Occipital lobe (tissue), 2 donors: ENCODE measurements around the gene COMT. TPM values are rescaled to one million over a fixed set of nuclear protein-coding genes. Genes with fewer than 3 reads are reported as not detected.
"Not testable (repeated sequence)": the region's sequence is repeated elsewhere in the genome, so short reads cannot be mapped to it uniquely, and the experiment has no call there.

Experiments
- DNase-seq: peaks from one replicate; lab custom pipeline; 2025; lab: John Stamatoyannopoulos, UW
- total RNA-seq: library from RNA; depleted of rRNA; stranded (reverse); fragments of >200 nt; gene quantifications from one replicate; pipeline ENCODE4 v1.2.3, GENCODE V29; 2014

The COMT gene
- total RNA-seq, 1 donor from 2014 or later, result 49.0 TPM

DNA sequence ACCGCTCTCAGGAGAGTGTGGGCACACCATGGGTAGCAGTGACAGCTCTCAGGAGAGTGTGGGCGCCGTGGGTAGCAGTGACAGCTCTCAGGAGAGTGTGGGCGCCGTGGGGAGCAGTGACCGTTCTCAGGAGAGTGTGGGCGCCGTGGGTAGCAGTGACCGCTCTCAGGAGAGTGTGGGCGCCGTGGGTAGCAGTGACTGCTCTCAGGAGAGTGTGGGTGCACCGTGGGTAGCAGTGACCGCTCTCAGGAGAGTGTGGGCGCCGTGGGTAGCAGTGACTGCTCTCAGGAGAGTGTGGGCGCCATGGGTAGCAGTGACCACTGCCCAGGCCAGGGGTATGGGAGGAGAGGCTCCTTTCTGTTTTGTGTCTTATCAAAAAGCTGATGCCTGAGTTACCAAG, 33.7 kb upstream of the COMT start:
- DNase-seq, result not testable (repeated sequence)

DNA sequence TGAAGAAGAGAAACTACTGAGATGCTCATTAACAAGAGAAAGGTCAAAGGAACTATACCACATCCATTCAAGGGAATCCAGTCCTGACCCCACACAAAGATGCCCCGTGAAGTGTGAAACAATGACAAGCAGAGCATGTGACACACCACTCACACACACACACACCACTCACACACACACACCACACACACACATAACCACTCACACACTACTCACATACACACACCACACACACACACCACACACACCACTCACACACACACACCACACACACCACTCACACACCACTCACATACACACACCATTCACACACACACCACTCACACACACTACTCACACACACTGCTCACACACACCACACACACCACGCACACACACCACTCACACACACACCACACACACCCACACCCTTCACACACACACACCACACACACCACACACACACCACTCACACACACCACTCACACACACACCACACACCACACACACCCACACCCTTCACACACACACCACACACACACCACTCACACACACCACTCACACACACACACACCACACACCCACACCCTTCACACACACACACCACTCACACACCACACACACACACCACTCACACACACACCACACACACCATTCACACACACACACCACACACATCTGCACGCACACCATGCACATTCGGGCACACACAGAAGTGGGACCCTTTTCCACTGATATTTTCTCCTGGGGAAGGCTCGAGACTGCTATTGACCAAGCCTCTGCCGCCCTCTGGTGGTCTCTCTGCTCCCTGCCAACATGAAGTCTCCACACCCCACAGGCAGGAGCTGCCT, 32.0 kb upstream of the COMT start:
- DNase-seq, result peak; percentile 54

DNA sequence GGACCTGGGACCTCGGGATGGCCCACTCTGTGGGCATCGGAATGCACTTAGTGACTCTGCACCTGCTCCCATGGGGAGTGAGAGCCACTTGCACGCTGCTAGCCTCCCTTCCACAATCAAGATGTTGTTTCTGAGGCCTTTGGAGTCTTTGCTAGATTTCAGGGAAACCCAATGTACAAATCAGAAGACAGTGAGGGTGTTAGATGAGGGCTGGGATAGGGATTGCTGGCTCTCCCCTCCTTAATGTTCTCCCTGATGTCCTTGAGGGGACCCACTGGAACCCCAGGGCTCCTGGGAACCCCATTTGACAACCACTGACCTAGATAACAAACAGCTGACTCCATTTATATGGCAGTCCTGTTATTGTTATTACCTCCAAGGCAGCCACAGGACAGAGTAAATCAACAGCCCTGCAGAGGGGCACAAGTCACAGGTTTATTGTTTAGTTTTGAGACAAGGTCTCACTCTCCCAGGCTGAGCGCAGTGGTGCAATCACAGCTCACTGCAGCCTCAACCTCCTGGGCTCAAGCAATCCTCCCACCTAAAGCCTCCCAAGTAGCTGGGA, 31.3 kb upstream of the COMT start:
- DNase-seq, result no peak

DNA sequence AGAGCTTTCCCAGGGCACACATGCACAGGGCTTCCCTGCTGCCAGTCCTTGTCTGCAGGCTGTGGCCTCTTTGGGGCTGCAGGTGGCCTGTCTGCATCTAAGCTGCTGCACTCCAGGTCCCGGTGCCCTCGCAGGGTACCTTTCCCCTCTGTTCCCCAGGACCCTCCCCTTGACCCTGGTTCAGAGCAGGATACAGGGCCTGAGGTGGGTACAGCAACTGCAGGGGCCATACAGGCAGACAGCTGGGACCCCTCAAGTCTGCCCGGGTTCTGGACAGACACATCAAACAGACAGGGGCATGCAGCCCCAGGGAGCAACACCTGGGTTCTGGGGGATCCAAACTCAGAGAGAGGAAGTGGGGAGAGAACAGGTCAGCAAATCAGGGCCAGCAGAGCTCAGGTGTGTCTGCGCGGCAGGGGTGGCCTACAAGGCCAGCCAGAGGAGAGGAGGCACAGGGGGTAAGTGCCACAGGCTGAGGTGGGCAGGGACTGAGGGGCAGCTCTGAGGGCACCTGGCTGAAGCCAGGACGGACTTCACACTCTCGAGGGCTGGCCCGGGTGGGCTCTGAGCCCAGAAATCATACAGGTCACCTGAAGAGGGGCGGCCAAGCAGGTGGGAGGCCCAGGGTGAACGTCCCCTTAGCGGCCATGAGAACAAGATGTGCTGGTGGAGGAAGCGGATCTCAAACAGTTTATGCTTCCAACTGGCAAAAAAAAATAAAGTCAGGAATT, 29.9 kb upstream of the COMT start:
- DNase-seq, result no peak

DNA sequence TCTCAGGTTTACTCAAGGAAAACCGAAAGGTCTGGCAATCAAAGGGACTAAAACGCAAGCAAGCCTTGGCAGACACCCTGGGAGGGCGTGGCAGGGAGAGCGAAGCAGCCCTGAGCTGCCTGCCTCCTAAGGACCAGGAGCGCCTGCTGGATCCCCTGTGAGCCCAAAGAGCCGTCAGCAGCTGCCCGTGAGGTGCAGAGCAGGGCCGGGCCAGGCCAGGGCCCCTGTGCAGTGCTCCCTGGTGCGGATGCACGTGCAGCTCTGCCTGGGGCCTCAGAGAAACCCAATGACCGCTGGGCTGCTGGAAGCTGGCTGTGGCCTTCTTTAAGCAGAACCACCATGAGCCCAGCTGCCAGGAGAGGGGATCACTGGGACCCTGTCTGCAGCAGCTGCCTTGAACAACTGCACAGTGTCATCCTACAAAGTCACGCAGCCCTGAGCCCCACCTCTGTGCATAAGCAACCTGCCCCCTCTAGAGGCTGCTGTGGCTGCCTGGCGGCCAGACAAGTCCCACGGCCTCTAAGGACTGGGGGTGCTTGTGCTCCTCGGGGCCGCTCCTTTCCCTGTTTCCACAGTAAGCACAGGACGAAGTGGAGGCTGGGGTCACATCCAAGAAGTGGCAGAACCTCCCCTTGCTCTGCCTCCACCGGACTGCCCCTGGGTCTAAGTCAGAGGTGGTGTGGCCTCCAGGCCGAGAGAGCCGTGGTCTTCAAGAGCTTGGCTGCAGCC, 29.1 kb upstream of the COMT start:
- no peak for DNase-seq

DNA sequence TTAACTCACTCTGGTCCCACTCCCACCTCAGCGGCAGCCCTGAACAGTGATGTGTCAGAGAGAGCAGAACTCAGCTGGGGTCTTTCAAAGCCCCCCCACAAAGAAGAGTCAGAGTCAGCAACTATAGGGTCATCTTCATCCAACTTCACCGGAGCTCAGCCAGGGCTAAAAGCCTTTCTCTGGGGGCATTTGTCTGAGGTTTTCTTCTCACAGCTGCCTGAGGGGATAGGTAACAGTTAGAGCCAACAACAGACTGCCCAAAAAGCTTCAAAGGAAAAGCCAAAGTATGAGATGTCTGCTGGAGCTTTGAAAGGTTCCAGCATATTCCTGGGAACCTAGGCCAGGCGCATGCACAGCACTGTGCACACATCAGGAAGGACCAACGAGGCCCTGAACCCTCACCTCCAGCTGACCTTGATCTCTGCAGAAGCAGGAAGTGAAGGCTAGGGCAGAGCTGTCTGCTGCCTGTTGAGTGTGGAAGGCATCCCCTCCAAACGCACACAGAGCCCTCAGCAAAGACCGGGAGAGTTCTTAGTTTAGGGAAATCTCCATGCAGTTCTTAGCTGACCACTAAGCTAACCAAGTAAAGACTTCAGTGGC, 28.1 kb upstream of the COMT start:
- no peak for DNase-seq

DNA sequence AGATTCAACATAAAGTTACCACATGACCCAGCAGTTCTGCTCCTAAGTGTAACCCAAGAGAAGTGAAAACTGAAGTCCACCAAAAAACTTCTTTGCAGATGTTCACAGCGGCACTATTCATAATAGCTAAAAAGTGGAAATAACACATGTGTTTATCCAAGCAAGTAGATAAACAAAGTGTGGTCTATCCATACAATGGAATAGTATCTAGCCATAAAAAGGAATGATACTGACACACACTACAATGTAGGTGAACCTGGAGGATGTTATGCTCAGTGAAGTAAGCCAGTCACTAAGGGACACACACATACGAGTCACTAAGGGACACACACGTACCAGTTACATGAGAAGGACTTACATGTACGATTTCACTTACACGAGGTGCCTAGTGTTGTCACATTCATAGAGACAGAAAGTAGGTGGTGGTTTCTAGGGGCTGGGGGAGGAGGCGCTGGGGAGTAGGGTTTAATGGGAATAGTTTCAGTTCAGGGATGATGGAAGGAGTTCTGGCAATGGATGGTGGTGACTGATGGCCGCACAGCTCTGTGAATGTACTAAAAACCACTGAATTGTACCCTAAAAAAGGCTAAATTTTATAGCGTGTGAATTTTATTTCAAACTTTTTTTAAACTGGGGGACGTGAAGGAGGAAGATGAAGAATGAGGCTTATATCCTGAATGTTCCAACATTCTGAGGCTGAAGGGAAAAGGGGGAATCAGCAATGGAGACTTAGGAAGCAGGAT, 27.2 kb upstream of the COMT start:
- DNase-seq, result no peak

DNA sequence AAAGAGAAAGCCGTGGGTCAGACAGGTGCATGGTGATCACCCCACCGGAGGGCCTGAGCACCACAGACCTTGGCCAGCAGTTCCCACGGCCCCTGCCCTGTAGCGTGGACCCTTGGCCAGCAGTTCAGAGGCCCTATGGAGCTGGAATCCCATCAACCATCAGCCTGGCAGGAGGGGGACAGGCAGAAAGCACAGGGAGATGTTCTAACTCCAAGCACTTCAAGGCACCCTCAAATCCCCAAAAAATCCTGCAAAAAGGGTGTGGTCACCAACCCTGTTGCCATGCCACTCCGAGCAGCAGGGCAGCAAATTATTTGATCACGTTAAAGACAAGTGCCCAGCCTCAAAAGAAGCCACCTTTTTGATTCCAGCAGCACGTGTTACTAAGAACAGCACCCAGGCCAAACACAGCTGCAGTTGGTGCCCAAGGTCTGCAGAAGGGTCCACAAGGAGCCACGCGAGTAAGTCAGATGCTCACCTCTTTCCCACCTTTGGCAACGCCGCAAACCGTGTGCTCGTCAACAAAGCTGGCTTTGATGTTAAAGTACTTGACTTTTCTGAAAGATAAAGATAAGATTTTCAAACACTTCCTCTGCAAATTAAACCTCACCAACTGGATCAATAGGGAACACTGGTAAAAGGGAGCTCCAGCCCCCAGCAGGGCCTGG, 26.2 kb upstream of the COMT start:
- no peak for DNase-seq

DNA sequence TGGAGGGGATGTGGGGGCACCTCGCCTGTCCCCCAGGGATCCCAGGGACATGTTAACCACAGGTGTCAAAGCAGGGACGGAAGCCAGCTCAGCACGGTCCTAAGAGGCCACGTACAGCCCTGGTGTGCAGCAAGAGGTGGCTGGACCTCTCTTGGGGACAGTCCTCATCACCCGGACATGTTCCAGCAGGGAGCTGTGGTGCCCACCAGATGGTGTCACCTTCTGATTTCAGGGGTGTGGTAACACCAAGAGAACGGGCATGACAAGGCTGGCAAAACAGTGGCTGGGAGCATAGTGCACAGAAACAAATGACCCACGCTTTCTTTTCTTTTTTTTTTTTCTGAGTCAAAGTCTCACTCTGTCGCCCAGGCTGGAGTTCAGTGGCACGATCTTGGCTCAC, 25.6 kb upstream of the COMT start:
- no peak for DNase-seq

DNA sequence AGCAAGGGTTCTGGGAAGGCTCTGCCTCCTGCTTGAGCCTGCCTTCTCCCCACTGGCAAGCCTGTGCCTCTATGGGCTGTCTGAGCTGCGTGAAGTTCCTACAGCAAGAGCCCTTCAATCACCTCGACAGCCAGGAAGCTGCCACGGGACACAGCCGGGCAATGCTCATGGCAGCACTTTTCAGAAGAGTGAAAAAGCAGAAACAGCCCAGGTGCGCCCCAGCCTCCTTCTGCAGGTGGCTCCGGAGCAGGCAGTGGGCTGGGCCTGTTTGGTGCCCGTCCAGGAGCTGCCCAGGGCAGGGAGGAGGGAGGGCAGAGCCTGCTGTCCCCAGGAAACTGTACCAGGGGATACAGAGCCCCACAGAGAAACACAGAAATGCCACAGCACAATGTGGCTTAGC, 24.6 kb upstream of the COMT start:
- DNase-seq, result no peak

DNA sequence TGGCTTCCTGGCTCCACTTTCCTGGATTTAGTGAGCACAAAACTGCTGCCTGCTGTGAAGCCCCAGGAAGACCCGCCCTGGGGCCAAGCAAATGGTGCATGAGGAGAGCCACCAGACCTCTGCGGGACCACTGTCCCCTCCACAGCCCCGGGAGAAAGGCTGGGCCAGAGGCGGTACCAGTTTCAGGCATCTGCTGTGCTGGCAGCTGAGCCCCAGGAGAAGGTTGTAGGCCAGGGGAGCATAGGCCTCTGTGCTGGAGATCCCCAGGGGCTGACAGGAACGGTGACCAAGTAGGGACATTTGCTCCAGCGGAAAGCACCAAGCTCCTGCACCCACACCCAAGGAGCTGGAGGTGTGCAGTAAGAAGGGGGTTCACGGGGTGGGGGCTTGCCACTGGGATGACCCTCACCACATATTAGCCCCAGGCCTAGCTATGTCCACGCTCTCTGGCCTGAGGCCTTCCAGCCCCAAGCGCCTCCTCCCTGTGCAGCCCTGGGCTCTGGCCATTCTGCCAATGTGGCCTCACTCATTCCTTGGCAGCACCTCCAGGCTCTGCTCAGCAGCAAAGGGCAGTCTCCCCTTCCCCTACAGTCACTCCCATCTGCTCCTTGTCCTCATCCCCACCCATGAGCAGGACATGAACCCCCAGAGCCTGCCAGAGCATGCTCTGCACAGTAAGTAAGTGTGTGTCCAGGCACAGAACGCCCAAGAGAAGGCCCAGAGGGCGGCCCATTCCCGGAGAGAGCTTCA, 24.0 kb upstream of the COMT start:
- DNase-seq, result no peak

DNA sequence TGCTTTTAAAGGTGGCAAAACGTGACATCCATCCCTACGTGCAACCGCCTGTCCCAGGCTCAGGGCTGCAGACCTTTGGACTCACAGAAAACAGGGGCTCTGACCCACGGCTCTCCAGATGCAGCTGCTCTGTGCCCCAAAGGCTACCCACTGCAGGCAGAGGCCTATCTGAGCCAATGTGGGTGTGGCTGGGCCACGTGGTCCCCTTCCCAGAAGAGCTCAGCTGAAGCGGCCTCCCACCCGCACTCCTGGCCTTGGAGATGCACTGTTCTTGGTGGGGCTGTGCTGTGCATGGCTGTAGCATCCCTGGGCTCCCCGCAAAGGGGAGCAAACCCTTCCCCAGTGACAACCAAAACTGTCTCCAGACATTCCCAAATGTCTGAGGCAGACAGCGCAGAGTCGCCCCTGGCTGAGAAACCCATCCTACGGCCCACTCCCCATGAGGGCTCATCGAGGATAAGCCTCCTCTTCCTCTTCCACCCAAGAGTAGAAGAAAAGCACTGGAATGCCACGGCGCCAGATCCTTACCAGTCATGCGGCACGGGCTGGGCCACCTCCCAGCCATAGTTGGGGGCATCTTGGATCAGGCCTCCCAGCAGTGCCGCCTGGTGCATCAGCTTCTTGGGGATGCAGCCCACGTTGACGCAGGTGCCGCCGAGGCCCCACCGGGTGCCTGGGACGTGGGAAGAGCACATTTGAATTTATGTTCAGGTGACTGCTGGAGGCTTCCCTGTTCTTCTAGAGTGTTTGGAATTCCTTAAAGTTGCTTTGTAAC, 23.1 kb upstream of the COMT start:
- DNase-seq, result no peak

DNA sequence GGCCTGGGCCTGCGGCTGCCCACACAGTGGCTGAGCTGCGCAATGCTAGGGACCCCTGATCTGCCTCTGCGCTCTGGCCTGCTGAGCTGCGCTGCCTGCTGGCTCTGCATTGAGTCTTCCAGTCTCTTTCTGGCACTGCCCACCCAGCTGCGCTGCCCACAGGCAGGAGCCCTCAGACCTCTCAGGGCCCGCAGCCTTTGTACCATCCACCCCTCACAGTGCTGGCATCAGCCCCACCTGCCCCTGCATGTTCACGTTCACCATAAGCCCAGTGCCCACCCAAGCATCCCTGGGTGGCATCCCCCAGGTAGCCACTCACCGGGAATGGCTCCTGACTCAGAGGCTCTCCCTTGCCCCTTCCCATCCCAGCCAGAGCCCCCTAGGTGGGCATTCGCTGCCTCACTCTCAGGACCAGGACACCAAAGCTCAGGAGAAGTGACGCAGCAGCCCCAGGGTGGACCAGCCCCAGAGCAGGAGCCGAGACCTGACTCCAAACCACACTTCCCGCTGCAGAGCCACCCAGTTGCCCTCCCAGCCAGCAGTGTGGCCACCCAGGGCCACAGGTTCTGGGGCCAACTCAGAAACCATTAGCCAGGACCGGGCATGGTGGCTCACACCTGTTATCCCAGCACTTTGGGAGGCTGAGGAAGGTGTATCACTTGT, 21.7 kb upstream of the COMT start:
- no peak for DNase-seq

DNA sequence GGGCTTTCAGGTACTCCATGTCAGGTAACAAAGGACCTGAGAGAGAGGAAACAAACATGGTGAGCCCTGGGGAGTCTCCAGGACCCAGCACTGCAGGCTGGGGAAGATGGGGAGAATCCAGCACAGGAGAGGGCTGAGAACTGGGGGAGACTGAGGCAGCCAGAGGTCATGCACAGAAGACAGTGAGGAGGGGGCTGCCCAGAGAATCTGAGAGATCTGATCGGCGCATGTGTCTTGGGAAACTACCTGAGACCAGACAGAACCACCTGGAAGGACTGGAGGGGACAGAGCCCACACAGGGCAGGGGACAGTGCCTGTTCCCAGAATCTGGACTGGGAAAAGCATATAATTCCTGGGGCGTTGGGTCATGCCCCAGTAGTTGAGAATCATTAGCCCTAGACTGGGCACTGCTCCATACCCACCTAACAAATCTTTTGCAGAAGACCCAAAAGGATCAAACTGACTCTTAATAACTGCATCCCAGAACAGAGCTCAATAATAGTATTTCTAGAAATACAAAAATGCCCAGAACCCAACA, 20.0 kb upstream of the COMT start:
- no peak for DNase-seq

DNA sequence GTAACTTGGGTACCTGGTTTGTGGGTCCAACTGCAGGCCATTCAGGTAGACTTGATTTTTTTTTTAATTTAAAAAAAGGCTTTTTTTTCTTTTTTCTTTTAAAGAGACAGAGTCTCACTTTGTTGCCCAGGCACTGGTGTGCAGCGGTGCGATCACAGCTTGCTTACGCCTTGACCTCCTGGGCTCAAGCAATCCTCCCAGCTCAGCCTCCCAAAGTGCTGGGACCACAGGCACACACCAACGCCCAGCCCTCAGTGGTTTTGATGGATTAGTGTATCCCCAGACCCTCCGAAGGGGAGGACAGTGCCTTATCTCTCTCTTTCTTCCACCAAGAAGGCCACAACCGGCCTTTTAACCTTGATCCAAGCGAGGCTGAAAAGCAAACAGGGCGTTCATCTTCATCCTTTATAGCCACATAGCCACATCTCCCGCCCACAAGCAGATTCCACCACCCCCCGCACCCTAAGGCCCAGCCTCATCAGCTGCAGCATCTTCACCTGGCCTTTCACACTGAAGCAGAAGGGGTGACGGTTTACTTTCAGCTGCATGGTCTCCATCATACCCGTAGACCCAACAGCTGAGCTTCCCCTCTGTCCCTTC, 17.6 kb upstream of the COMT start:
- DNase-seq, result no peak

DNA sequence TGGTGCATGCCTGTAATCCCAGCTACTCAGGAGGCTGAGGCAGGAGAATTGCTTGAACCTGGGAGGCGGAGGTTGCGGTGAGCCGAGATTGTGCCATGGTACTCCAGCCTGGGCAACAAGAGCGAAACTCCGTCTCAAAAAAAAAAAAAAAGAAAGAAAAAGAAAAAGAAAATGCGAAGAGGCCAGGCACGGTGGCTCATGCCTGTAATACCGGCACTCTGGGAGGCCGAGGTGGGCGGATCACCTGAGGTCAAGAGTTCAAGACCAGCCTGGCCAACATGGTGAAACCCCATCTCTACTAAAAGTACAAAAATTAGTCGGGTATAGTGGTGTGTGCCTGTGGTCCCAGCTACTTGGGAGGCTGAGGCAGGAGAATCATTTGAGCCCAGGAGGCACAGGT, 15.5 kb upstream of the COMT start:
- not testable (repeated sequence) for DNase-seq

DNA sequence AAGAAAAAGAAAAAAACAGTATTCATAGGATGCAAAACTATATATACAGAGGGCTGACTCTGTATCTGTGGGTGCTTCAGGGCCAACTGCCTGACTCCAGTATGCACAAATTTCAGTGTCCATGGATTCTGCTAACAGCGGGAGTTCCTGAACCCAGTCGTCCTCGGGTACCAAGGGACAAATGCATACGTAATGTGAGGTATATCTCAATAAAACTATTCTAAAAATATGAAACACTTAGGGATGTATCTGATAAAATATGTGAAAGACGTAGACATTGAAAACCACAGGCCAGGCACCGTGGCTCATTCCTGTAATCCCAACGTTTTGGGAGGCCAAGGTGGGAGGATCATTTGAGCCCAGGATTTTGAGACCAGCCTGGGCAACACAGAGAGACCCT, 13.9 kb upstream of the COMT start:
- DNase-seq, result no peak

DNA sequence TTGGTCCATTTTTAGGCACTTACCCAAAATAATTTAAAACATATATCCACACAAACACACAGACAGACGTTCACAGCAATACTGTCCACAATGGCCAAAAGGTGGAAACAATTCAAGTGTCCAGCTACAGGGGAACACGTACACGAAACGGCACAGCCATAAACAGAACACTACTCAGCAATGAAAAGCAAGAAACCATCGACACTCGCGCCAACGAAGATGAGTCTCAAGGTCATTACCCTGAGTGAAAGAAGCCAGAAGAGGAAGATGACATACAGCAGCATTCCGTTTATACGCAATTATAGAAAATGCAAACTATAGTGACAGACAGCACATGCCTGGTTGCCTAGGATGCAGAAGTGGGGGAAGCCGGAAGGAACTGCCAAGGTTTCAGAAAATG, 13.4 kb upstream of the COMT start:
- DNase-seq, result no peak
